ENCODE measurements around the gene IMPACT. TPM values are rescaled to one million over a fixed set of nuclear protein-coding genes. Genes with fewer than 3 reads are reported as not detected.

The IMPACT gene
- total RNA-seq, 1 donor from 2014 or later: 17.5 TPM

GRCh38 chr18:24466771-24467170, 40.3 kb downstream of the IMPACT start:
- intact Hi-C loops (cut with DNase I): no loop called here
- ATAC-seq (ENCODE audit: poor library complexity) (no peak), DNase-seq (no peak)

DNA sequence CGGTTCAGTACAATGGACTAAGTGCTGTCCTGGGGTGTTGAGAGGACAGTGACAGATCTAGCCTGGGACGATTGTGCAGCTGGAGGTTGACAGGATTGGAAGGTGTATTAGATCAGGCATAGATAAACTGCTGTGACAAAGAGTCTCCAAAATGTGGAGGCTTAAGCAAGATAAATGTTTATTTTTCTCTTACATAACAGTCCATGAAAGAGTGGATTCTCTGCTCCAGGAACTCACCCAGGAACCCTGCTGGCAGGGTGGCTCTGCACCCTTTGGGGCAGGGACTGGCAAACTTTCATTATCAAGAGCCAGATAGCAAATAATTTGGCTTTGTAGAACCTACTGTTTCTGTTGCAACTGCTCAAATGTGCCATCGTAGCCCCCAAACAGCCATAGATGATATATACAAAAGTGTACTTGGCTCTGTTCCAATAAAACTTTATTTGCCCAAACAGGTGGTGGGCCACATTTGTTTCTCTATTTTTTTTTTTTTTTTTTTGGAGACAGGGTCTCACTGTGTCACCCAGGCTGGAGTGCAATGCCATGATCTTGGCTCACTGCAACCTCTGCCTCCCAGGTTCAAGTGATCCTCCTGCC, 43.6 kb downstream of the IMPACT start:
- DNase-seq (no peak), ATAC-seq (ENCODE audit: poor library complexity) (no peak)
- intact Hi-C loops (cut with DNase I): no loop called here

DNA sequence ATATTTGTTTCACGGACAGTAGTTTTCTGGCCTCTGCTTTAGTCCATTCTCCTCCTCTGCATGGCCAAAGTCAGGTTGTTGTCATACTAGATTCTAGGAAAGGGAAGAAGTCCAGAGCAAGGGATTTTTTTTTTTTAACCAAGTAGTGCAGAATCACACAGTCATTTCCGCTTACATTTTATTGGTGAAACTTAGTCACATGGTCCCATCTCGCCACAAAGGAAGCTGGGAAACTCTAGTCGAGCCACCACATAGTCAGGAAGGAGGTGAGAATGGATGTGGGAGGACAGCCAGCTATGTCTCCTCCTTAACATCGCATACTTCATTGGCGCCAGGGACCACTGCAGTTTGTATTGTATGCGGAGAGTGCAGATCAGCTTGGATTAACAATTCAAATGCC, 44.3 kb downstream of the IMPACT start:
- intact Hi-C loops (cut with DNase I): no loop called here
- no peak for DNase-seq
- no peak for ATAC-seq (ENCODE audit: poor library complexity)

GRCh38 chr18:24472591-24472990, 46.1 kb downstream of the IMPACT start:
- ATAC-seq (ENCODE audit: poor library complexity) (no peak), DNase-seq (no peak)
- intact Hi-C loops (cut with DNase I): no loop called here

- no peak for ATAC-seq (ENCODE audit: poor library complexity)
- intact Hi-C loops (cut with DNase I): no loop called here
- no peak for DNase-seq
These were observed 47.9 kb downstream of the IMPACT start for GRCh38 chr18:24474406-24474805.

GRCh38 chr18:24475926-24476589, 49.6 kb downstream of the IMPACT start:
- DNase-seq: no peak
- no peak for ATAC-seq (ENCODE audit: poor library complexity)
- intact Hi-C loops (cut with DNase I): no loop called here

GRCh38 chr18:24479371-24479770, 52.9 kb downstream of the IMPACT start:
- ATAC-seq (ENCODE audit: poor library complexity) (no peak), DNase-seq (no peak)
- intact Hi-C loops (cut with DNase I): no loop called here

DNA sequence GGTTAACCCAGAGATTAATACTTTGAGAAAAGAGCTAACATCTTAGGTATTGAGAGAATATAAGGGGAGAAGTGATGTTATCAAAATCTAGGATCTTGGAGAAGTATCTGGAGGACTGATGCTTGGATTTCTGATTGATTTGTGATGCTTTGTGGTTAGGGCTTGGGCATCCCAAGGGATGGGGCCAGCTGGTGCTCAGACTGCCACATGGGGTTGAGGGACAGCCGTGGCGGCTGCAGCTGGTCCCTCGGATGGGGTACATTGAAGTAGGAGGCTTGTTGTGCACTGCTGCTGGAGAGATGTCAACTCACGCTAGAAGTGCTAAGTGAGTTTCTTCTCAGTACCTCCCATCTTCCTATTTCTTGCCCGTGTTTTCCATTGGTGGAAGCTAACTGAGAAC, 56.4 kb downstream of the IMPACT start:
- ATAC-seq (ENCODE audit: poor library complexity): no peak
- intact Hi-C loops (cut with DNase I): no loop called here
- DNase-seq: no peak

- no peak for DNase-seq
- ATAC-seq (ENCODE audit: poor library complexity): no peak
- intact Hi-C loops (cut with DNase I): loop anchor here (5.0 kb wide), 2 partner anchors 128 to 242 kb away; no protein-coding TSS in a partner anchor
These were observed 59.2 kb downstream of the IMPACT start for GRCh38 chr18:24485681-24486080.

DNA sequence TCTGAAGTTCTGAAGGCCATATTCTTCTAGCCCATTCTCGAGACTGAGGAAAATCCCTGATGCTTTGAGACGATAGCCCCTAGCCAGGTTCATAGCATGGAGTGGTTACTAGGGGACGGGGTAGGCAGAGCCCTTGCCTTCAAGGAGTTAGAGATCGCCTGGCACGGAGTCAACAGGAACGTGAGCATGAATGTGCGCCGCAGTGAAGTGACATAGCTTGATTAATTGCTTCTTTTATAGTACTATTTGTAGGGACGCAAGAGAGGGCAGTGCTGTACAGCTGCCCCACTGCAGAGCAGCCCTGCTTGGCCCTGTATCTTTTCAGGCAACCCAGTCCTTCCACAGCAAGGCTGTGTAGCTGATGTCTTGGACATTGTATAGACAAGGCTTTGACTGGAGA, 60.2 kb downstream of the IMPACT start:
- ATAC-seq (ENCODE audit: poor library complexity) (no peak), DNase-seq (no peak)
- intact Hi-C loops (cut with DNase I): loop anchor here (5.0 kb wide), 2 partner anchors 129 to 241 kb away; no protein-coding TSS in a partner anchor

DNA sequence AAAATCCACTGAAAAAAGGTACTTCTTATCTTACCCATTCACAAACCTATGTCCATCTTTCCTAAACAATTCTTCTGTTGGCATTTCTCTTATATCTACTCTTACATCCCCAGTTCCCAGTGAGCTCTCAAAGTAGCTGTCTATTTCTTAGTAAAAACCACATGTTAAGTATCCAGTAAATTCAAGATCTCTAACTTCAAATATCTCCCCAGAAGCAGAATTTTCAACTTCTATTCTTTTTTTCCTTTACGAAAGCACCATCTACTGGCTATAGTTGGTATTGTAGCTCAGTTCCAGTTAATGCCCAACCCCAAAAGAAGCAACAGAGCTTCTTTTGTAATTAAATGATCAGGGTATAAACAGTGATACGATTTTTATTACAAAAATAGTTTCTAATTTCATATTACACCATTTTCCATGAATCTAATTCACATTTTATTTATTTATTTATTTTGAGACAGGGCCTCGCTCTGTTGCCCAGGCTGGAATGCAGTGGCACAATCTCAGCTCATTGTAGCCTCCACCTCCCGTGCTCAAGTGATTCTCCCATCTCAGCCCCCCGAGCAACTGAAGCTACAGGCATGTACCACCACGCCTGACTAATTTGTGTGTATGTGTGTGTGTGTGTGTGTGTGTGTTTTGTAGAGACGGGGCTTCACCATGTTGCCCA, 62.5 kb downstream of the IMPACT start:
- DNase-seq: no peak
- intact Hi-C loops (cut with DNase I): loop anchor here (5.0 kb wide), 2 partner anchors 132 to 238 kb away; no protein-coding TSS in a partner anchor
- ATAC-seq (ENCODE audit: poor library complexity): peak; percentile 70

DNA sequence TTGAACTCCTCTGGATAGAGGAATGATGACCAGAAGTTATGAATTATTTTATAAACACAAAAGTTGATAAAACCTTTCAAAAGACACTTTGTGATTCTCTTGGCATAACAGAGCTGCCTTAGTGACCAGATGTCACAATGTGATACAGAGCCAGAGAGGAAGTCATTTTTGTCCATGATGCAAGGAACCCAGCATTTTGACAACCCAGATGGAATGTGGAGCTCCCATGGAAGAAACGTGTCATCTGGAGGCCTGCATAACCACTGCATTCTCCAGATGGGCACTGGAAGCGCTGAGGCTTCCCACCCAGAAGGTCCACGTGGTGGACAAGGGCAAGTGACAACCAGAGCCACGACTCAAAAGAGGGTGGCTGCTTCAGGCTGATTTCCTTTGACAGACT, 64.1 kb downstream of the IMPACT start:
- intact Hi-C loops (cut with DNase I): no loop called here
- ATAC-seq (ENCODE audit: poor library complexity): no peak

DNA sequence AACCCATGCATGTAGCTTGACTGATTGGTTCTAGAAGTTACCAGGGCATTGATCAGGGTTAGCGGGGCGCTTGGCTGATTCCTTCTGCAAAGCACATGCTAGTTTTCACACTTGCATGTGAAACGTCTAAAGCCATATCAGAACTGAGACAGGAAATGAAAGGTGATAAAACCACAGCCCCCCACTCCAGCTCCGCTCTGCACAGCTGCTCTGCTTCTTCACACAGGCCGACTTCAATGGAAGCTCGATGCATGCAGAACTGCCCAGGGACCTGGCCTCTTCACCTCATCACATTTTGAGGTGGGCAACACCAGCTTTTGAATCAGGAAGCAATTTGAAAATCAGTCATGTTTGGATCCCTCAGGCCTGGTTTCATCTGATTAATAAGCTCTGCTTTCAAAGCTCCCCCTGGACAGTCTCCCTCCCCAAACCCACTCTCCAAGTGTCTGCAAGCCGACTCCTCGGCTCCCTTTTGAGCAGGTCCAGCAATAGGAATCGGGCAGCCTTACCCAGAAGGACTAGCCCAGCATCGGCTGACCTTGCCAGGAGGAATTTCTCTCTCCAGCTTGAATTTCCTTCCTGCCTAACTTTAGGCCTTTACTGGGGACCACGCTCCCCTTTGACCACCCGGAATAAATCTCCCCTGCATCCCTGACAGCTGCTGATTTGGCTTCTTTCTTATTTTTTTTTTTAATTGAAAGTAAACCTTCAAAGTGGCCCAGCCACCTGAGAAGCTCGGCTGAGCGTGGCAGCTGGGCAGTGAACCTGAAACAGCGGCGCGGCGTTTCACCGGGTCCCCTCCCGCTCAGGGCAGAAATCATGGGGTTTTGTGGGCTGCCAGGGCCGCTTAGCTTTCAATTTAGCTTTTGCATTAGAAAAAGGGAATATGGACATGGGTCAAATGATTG, 65.7 kb downstream of the IMPACT start:
- DNase-seq (no peak), ATAC-seq (ENCODE audit: poor library complexity) (no peak)
- intact Hi-C loops (cut with DNase I): no loop called here

More for the DNA sequence above, 64.1 kb downstream of the IMPACT start:
- DNase-seq: no peak

- ATAC-seq (ENCODE audit: poor library complexity): no peak
- DNase-seq: no peak
- intact Hi-C loops (cut with DNase I): no loop called here
These were observed 68.1 kb downstream of the IMPACT start for GRCh38 chr18:24494586-24494985.

GRCh38 chr18:24497031-24497754, 70.7 kb downstream of the IMPACT start:
- intact Hi-C loops (cut with DNase I): no loop called here
- ATAC-seq (ENCODE audit: poor library complexity): no peak
- DNase-seq: no peak

DNA sequence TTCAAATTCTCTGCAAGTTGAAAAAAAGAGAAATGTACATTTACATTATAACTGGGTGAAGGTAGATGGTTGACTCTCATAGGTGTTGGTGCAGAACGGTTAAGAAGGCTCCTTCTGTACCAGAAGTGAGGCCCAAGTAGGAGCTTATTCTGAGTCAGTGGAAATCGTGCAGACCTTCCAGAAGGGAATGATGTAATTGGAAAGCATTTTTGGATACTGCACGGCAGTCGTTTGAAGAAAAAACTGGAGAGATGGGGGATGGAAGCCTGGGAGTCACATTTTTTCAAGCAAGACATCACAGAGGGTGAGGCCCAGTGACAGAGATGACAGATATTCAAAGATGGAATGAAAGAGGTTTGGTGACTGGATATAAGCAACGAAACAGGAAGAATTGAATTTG, 73.3 kb downstream of the IMPACT start:
- no peak for ATAC-seq (ENCODE audit: poor library complexity)
- intact Hi-C loops (cut with DNase I): no loop called here
- no peak for DNase-seq

DNA sequence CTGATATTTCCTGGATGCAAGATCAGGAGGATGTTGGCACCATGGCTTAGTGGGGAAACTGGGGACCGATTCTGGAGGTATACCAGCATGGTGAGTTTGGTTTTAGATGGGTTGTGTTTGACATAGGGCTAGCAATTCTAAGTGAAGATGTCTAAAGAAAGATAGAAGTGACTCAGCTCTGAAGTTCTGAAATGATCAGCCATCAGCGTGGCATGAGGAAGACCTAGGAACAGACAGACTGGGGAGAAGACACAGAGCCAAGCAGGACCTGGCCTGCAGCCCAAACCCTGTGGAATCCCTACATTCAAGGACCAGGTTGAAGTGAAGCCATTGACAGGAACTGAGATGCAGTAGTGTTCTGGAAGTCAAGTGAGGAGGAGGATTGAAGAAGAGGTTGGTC, 73.7 kb downstream of the IMPACT start:
- DNase-seq: no peak
- intact Hi-C loops (cut with DNase I): no loop called here
- ATAC-seq (ENCODE audit: poor library complexity): no peak

DNA sequence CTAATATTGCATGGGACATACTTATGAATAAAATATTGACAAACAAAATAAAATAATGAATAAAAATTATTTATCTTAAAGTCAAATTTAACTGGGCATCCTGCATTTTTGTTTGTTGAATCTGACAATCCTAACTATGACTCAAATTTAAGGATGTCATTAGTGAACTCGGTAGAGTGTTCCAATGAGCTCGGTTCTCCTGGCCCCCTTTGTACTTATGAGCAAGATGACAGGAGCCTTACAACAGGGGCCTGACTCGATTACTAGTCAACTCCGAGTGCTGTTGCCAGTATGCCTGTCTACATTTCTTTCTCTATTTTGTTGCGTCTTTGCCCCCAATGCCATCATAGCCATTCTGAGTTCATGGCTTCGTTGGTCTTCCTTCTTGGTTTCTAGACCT, 74.3 kb downstream of the IMPACT start:
- intact Hi-C loops (cut with DNase I): no loop called here
- no peak for ATAC-seq (ENCODE audit: poor library complexity)
- DNase-seq: no peak

Data from Right ventricle myocardium superior (tissue), 1 donor.